Stimulated activated CD8-positive, alpha-beta memory T cell treated with anti-CD3 and anti-CD28 coated beads, Interleukin-15, amount 100 ng/mL, for 24 hours (primary cell): ENCODE results near the gene EDEM3.
"Not testable (repeated sequence)": the region's sequence is repeated elsewhere in the genome, so short reads cannot be mapped to it uniquely, and the experiment has no call there.

ENCODE experiments used
- DNase-seq: peaks from one replicate; pipeline ENCODE4 v3.0.0-alpha.2; 2020; ENCODE audit warnings: low read depth

EDEM3 gene, protein sequence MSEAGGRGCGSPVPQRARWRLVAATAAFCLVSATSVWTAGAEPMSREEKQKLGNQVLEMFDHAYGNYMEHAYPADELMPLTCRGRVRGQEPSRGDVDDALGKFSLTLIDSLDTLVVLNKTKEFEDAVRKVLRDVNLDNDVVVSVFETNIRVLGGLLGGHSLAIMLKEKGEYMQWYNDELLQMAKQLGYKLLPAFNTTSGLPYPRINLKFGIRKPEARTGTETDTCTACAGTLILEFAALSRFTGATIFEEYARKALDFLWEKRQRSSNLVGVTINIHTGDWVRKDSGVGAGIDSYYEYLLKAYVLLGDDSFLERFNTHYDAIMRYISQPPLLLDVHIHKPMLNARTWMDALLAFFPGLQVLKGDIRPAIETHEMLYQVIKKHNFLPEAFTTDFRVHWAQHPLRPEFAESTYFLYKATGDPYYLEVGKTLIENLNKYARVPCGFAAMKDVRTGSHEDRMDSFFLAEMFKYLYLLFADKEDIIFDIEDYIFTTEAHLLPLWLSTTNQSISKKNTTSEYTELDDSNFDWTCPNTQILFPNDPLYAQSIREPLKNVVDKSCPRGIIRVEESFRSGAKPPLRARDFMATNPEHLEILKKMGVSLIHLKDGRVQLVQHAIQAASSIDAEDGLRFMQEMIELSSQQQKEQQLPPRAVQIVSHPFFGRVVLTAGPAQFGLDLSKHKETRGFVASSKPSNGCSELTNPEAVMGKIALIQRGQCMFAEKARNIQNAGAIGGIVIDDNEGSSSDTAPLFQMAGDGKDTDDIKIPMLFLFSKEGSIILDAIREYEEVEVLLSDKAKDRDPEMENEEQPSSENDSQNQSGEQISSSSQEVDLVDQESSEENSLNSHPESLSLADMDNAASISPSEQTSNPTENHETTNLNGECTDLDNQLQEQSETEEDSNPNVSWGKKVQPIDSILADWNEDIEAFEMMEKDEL

DNA sequence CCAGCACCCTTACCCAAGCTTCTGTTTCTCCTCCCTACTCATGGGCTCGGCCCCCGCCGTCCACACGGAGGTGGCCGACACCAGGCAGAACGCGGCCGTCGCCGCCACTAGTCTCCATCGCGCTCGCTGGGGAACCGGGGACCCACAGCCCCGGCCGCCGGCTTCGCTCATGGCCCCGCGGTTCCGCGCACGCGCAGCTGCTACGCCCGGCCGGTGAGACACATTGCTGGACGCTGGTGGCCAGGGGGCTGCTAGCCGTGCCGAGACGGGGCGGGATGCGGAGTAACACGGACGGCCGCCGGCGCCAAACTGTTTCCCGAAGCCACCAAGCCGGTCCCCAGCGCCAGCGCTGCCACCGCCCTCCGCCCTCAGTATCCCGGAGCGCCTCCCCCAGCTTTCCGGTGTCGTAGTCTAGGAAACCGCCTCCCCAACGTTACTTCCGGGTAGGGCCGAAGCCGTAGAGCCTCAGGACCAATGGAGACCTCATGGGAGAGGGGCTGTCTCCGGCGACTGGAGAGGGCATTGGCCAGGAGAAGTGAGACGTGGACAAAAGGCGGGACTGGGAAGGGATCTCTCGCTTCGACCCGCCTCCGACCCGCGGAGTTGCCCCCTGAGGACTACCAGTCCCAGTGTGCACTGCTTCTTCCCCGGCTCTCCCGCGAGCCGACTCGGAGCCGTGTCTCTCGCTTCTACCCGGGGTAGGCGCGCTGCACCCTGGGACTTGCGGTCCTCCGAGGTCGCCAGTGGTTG, at the start of gene EDEM3:
Gene EDEM3, minus strand, starts transcription at position 383 of the 750 bp plus-strand sequence. Its CDS starts 212 bp downstream, at position 171.
- DNase-seq = peak; percentile 77

DNA sequence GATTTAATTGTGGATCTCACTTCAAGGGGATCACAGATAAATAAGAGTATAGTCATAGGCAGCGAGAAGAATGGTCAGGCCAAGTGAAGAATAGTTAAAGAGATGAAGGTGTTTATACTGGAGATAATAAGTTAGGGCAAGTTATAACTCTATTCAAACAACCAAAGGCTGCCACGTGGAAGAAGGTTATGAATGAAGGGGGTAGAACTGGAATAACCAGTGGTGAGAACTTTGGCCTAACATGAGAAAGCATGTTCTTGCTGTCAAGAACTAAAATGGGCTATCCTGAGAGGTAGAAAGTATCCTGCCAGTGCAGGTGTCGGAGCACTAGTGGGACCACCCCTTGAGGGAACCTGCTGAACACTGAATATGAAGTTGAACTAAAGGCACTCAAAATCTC, 49.6 kb upstream of the EDEM3 start:
- no peak for DNase-seq

DNA sequence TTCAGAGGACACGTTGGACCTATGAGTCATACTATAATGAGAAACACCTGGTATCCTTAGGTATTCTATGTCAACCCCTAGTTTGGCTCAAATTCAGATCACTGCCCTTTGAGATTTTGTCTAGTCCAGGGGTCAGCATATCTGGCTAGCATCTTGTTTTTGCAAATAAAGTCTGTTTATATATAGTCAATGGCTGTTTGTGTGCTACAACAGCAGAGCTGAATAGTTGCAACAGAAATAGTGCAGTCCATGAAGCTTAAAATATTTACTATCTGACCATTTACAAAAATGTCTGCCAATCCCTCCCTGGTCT, 48.5 kb upstream of the EDEM3 start:
- no peak for DNase-seq

GRCh38 chr1:184802354-184803179, 47.9 kb upstream of the EDEM3 start:
- no peak for DNase-seq

DNA sequence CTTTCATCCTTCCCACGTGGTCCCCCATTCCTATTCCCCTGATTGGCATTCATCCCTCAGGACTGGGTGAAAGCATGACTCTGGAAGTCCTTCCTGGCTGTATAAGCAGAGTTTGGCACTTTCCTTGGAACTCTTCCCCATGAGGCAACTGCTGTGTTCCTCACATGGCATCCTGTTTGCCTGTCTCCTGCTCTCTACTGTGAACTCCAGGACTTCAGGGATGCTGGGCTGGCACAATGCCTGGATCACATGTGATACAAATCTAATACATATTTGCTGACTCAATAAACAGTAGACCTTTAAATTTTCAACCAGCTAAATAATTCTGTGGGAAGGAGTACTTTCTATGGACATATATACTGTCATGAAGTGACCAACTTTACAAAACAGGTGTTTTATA, 46.8 kb upstream of the EDEM3 start:
- DNase-seq = no peak

GRCh38 chr1:184800876-184801275, 46.2 kb upstream of the EDEM3 start:
- DNase-seq = no peak

- no peak for DNase-seq
Observed at GRCh38 chr1:184793967-184794366, 39.3 kb upstream of the EDEM3 start.

GRCh38 chr1:184792450-184792969, 37.9 kb upstream of the EDEM3 start:
- DNase-seq = no peak

DNA sequence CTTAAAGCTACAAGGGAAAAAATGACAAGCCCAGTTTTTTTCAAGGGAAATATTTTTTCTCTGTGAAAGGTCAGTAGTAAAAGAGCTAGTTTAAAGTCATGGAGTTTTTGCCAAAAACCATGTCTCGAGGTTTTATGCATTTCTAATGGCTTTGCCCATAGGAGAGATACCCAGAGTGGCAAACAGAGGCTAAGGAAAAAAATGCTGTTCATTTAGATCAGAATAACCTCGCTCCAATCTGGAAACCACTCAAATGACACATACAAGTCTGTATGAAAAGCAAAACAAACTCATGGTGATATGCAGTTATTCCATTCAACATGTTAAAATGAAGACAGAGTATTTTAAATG, 36.9 kb upstream of the EDEM3 start:
- no peak for DNase-seq

GRCh38 chr1:184790642-184791549, 36.2 kb upstream of the EDEM3 start:
- no peak for DNase-seq

GRCh38 chr1:184789884-184790283, 35.2 kb upstream of the EDEM3 start:
- DNase-seq = no peak

DNA sequence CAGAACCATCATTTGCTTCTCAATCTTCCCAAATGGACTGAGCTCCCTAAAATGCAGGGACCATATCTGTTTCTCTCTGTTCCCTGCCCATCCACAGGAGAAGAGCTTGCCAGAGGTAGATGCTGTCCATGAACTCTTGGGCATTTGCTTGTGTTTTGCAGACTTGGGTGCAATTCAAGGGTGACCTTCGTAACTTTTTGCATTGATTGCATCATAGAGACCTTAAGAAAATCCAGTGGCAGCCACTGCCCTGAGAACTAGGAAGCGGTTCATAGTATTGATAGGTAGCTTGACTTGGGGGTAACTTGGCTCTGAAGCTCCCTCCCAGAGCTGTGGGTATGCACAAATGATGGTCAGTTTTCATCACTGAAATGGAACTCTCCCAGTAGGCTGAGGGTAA, 34.3 kb upstream of the EDEM3 start:
- DNase-seq = no peak

DNA sequence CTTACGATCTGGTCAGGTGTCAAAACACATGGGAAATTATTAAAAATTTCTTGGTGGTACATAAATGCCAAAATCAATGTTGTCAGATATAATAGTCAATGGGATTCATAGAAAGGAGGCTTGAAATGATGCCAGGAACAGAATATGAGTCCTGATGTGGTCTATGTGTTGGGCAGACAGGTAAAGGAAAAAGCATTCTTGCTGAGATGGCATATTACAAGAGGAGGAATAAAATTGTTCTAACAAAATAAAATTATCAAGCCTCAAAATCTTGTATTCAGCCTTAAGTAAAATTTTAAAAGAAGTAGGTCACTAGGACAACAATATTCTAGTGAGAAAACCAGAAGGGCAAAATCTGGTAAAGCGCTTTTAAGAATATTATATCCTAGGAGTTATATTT, 30.9 kb upstream of the EDEM3 start:
- no peak for DNase-seq

DNA sequence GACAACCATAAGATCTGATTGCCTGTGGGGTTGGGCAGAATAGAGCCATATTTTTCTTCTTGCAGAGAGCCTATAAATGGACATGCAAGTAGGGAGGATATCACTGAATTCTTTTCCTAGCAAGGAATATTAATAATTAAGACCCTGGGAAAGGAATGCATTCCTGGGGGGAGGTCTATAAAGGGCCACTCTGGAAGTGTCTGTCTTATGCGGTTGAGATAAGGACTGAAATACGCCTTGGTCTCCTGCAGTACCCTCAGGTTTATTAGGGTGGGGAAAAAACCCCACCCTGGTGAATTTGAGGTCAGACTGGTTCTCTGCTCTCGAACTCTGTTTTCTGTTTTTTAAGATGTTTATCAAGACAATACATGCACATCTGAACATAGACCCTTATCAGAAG, 29.1 kb upstream of the EDEM3 start:
- DNase-seq = not testable (repeated sequence)

- no peak for DNase-seq
Observed at GRCh38 chr1:184781941-184782340, 27.3 kb upstream of the EDEM3 start.

DNA sequence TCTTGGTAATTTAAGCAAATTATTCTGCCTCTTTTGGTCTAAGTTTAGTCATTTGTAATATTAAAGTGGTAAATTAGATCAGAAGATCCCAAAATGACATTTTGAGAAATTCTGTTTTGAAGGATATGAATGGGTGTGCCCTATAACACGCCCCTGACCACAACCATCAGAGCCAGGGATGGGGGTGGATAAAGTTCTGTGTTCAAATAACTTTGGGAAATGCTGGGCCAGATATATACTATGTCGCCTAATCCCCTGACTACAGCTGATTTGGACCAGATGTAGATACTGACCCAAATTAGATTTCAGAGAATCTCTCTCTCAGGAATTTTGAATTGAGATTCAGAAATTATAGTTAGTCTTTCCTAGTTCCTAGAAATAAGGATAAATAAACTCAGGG, 21.2 kb upstream of the EDEM3 start:
- no peak for DNase-seq

- no peak for DNase-seq
Observed at GRCh38 chr1:184775329-184775728, 20.7 kb upstream of the EDEM3 start.

DNA sequence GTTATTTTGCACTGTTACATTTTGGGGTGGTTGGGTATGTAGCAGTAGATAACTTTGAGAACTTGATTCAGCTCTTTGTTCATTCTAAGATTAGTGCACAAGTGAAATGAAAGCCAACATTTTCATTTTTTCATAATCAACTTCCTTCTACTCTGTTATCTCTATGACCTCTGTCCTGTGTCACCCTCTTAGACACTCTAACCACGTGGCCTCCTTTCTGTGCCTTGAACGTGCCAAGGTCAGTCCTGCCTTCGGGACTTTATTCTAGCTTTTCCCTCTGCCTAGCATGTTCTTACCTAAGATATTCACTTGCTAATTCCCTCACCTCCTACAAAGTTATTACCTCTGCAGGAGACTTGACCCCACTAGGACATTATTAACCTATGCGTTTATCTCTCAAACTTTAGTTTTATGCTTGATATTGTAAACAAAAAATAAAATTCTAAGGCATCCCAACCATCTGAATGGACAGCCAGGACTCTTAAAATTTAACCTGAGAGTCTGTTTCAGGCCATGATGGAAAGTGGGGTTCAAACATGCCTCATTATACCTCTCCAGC, 19.2 kb upstream of the EDEM3 start:
- DNase-seq = no peak

GRCh38 chr1:184771190-184771691, 16.6 kb upstream of the EDEM3 start:
- DNase-seq = no peak
